ENCODE data around the gene RPS21.
A peak's percentile ranks its signal among the peaks of the same experiment; 100 is the strongest.

The RPS21 gene

DNA sequence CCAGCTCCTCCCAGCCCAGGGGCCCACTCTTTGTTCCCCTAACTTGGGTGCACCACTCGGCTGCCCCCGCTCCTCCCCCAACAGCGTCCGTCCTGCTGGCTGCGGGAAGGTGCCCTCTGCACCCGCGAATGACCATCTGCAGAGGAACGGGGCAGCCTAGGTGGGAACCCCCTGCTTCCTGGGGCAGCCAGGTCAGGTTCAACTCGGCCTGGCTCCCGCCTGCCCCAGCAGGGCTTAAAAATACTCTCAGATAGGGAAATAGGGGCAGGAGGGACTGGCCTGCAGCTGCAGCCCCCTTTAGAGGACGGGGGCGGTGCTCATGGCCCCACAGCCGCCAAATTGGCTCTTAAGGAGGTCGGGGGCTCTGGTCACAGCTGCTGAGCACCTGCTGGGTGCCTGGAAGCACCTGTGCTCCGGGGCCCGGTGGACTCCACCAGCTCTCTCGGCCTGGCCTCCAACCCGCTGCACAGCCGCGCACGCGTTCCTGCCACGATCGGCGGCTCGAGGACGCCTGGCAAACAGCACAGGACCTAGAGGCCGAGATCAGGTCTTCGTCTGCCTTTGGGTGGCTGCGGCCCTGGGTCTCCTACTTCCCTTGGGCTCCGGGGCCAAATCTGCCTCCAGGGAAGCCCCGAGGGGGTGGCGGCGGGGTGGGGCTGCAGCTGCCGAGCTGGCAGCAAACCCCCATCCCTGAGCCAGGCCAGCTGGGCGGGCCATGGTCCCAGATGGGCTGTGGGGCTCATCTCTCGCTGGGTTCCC is 19.1 kb upstream of the RPS21 start:
- Histone ChIP-seq H3K4me2 (ENCODE audit: low read depth, low read length, poor library complexity, severe bottlenecking) (peak overlapping the region; percentile 23), H3K79me2 (ENCODE audit: insufficient read depth, low read length) (no peaks in the 10 kb centered on the region), H3K4me3 (ENCODE audit: insufficient read depth, low read length, poor library complexity, severe bottlenecking) (no peak overlapping the region), H3K27me3 (ENCODE audit: low read length) (no peaks in the 10 kb centered on the region), H3K36me3 (ENCODE audit: low read length) (no peaks in the 10 kb centered on the region), H4K20me1 (ENCODE audit: low read depth, low read length) (no peaks in the 10 kb centered on the region), H3K27ac (ENCODE audit: low read depth, low read length) (no peak overlapping the region), H3K9me3 (ENCODE audit: insufficient read depth, low read length) (no peaks in the 10 kb centered on the region), H3F3A (ENCODE audit: insufficient read depth) (no peaks in the 10 kb centered on the region), H2AFZ (ENCODE audit: low read depth, low read length, severe bottlenecking) (no peak overlapping the region), H3K9me2 (replicated peaks; ENCODE audit: insufficient read depth, low read length) (no peaks in the 10 kb centered on the region), H3K9ac (ENCODE audit: low read length) (no peak overlapping the region)
- TF ChIP-seq EZH2phosphoT487 (conservative IDR thresholded peaks at IDR 0.05; ENCODE audit: low read length), result no peak
- TF ChIP-seq, protein P1, sequence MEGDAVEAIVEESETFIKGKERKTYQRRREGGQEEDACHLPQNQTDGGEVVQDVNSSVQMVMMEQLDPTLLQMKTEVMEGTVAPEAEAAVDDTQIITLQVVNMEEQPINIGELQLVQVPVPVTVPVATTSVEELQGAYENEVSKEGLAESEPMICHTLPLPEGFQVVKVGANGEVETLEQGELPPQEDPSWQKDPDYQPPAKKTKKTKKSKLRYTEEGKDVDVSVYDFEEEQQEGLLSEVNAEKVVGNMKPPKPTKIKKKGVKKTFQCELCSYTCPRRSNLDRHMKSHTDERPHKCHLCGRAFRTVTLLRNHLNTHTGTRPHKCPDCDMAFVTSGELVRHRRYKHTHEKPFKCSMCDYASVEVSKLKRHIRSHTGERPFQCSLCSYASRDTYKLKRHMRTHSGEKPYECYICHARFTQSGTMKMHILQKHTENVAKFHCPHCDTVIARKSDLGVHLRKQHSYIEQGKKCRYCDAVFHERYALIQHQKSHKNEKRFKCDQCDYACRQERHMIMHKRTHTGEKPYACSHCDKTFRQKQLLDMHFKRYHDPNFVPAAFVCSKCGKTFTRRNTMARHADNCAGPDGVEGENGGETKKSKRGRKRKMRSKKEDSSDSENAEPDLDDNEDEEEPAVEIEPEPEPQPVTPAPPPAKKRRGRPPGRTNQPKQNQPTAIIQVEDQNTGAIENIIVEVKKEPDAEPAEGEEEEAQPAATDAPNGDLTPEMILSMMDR (IDR thresholded peaks at IDR 0.05; ENCODE audit: insufficient read depth, low read length, poor library complexity, severe bottlenecking), result no peak

DNA sequence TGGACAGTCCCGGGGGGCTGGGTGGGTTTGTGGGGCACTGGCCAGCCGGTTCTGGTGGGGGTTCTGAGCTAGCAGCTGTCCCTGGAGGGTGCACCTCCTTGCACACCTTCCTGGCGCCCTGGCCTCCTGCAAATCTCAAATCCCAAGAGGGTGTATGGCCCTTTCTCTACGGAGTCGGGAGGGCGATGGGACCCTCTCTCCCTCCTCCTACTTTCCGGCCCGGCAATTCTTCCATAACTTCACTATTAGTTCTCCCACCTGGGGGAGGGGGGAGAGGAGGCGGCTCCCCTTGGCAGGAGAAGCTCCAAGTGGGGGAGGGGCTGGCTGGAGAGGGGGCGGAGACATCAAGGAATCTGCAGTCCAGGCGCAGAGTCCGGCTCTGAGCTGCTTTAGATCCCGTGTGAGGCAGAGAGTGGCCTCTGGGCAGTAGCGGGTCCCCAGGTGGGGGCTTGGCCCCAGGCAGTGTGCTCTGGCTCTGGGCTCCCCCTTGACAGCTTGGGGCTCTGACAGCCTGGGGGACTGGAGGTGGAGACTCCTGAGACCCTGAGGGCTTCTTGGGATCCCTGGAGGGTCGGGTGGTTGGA is 18.4 kb upstream of the RPS21 start:
- H3F3A ChIP-seq (ENCODE audit: insufficient read depth), result no peaks in the 10 kb centered on the region
- H3K27me3 ChIP-seq (ENCODE audit: low read length), result no peaks in the 10 kb centered on the region
- no peak overlapping the region for H3K9ac ChIP-seq (ENCODE audit: low read length)
- H3K27ac ChIP-seq (ENCODE audit: low read depth, low read length), result no peak overlapping the region
- TF ChIP-seq EZH2phosphoT487 (conservative IDR thresholded peaks at IDR 0.05; ENCODE audit: low read length), result no peak
- TF ChIP-seq, protein P1 (IDR thresholded peaks at IDR 0.05; ENCODE audit: insufficient read depth, low read length, poor library complexity, severe bottlenecking), result no peak
- H3K4me3 ChIP-seq (ENCODE audit: insufficient read depth, low read length, poor library complexity, severe bottlenecking), result no peak overlapping the region
- no peaks in the 10 kb centered on the region for H3K9me2 ChIP-seq (replicated peaks; ENCODE audit: insufficient read depth, low read length)
- no peak overlapping the region for H3K4me2 ChIP-seq (ENCODE audit: low read depth, low read length, poor library complexity, severe bottlenecking)
- H3K9me3 ChIP-seq (ENCODE audit: insufficient read depth, low read length), result no peaks in the 10 kb centered on the region
- no peaks in the 10 kb centered on the region for H3K79me2 ChIP-seq (ENCODE audit: insufficient read depth, low read length)
- H4K20me1 ChIP-seq (ENCODE audit: low read depth, low read length), result no peaks in the 10 kb centered on the region
- H2AFZ ChIP-seq (ENCODE audit: low read depth, low read length, severe bottlenecking), result no peak overlapping the region
- H3K36me3 ChIP-seq (ENCODE audit: low read length), result no peaks in the 10 kb centered on the region

DNA sequence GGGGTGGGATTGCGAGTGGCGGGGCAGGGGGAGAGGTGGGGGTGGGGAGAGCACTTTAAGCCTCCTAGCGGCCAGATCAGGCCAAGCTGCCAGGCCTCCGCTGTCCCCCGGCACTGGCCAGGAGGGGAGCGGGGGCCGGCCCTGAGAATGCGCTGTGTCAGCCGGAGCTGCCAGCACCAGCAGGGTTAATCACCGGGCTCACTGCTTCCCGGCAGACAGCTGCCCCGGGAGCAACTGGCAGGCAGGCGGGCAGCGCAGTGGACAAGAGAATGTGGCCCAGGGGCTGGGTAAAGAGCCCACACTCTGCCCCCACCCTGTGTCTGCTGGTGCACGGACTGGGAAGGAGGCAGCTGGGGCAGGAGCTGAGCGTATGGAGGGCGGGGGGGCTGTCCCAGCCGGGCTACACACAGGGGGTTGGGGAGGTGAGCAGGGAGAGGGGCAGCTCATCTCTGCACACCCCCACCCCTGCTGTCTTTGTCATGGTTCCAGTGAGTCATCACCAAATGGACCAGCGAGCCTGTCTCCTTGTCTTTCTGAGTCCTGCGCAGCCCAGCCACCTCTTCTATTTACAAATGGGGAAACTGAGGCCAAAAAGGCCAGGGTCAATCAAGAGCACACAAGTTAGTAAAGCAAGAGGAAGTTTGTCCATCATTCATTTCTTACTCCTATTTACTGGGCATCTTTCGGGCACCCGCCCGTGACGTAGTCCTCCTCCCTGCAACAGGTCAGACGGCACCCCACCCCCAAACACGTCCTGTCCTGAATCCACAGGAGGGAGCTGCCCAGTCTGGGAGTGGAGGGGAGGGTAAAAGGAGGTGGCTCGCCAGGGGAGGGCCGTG is 17.7 kb upstream of the RPS21 start:
- no peaks in the 10 kb centered on the region for H3K36me3 ChIP-seq (ENCODE audit: low read length)
- H3K27ac ChIP-seq (ENCODE audit: low read depth, low read length), result no peak overlapping the region
- TF ChIP-seq, protein P1 (IDR thresholded peaks at IDR 0.05; ENCODE audit: insufficient read depth, low read length, poor library complexity, severe bottlenecking), result no peak
- TF ChIP-seq EZH2phosphoT487 (conservative IDR thresholded peaks at IDR 0.05; ENCODE audit: low read length), result no peak
- no peaks in the 10 kb centered on the region for H3K27me3 ChIP-seq (ENCODE audit: low read length)
- H3K79me2 ChIP-seq (ENCODE audit: insufficient read depth, low read length), result no peaks in the 10 kb centered on the region
- no peaks in the 10 kb centered on the region for H3K9me2 ChIP-seq (replicated peaks; ENCODE audit: insufficient read depth, low read length)
- no peak overlapping the region for H3K4me2 ChIP-seq (ENCODE audit: low read depth, low read length, poor library complexity, severe bottlenecking)
- no peaks in the 10 kb centered on the region for H3F3A ChIP-seq (ENCODE audit: insufficient read depth)
- H2AFZ ChIP-seq (ENCODE audit: low read depth, low read length, severe bottlenecking), result no peak overlapping the region
- no peak overlapping the region for H3K9ac ChIP-seq (ENCODE audit: low read length)
- no peaks in the 10 kb centered on the region for H3K9me3 ChIP-seq (ENCODE audit: insufficient read depth, low read length)
- no peak overlapping the region for H3K4me3 ChIP-seq (ENCODE audit: insufficient read depth, low read length, poor library complexity, severe bottlenecking)
- no peaks in the 10 kb centered on the region for H4K20me1 ChIP-seq (ENCODE audit: low read depth, low read length)
